IMR-90 (cell line): ENCODE results near the gene DNAJC27.

Experiments
- CHD1 ChIP-seq: IDR thresholded peaks from 2 replicates; pipeline ENCODE4 v1.6.1; 2012; ENCODE audit warnings: low read depth, low read length, improper control_type of control experiment
- MAFK ChIP-seq: IDR thresholded peaks from 2 replicates; pipeline ENCODE4 v1.6.1; 2012; ENCODE audit warnings: low read depth, low read length, improper control_type of control experiment
- POLR2A ChIP-seq: IDR thresholded peaks from 2 replicates; pipeline ENCODE4 v1.6.1; 2012; ENCODE audit warnings: mild to moderate bottlenecking, low read depth, low read length
- RCOR1 ChIP-seq: IDR thresholded peaks from 2 replicates; pipeline ENCODE4 v1.6.1; 2012; ENCODE audit warnings: mild to moderate bottlenecking, low read length, improper control_type of control experiment; ENCODE audit not compliant: insufficient replicate concordance
- TF ChIP-seq, protein P1 (sequence below): conservative IDR thresholded peaks from 2 replicates; pipeline ENCODE4 v1.5.1; 2012; ENCODE audit warnings: mild to moderate bottlenecking, low read depth, low read length, improper control_type of control experiment
- TF ChIP-seq, protein P2 (sequence below): fragments of 150-350 bp; IDR thresholded peaks from 2 replicates; pipeline ENCODE4 v1.6.1; 2016; ENCODE audit warnings: low read depth, mild to moderate bottlenecking, low read length, moderate library complexity, borderline replicate concordance

GRCh38 chr2:24912986-24913385 lies 58.8 kb downstream of the DNAJC27 start:
- no peak for TF ChIP-seq CHD1
- TF ChIP-seq, protein P1, sequence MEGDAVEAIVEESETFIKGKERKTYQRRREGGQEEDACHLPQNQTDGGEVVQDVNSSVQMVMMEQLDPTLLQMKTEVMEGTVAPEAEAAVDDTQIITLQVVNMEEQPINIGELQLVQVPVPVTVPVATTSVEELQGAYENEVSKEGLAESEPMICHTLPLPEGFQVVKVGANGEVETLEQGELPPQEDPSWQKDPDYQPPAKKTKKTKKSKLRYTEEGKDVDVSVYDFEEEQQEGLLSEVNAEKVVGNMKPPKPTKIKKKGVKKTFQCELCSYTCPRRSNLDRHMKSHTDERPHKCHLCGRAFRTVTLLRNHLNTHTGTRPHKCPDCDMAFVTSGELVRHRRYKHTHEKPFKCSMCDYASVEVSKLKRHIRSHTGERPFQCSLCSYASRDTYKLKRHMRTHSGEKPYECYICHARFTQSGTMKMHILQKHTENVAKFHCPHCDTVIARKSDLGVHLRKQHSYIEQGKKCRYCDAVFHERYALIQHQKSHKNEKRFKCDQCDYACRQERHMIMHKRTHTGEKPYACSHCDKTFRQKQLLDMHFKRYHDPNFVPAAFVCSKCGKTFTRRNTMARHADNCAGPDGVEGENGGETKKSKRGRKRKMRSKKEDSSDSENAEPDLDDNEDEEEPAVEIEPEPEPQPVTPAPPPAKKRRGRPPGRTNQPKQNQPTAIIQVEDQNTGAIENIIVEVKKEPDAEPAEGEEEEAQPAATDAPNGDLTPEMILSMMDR = no peak
- no peak for TF ChIP-seq RCOR1
- no peak for TF ChIP-seq MAFK
- TF ChIP-seq, protein P2, sequence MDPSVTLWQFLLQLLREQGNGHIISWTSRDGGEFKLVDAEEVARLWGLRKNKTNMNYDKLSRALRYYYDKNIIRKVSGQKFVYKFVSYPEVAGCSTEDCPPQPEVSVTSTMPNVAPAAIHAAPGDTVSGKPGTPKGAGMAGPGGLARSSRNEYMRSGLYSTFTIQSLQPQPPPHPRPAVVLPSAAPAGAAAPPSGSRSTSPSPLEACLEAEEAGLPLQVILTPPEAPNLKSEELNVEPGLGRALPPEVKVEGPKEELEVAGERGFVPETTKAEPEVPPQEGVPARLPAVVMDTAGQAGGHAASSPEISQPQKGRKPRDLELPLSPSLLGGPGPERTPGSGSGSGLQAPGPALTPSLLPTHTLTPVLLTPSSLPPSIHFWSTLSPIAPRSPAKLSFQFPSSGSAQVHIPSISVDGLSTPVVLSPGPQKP = no peak
- TF ChIP-seq POLR2A = no peak
